Measurements from ENCODE around the gene NDFIP1.
A peak's percentile ranks its signal among the peaks of the same experiment; 100 is the strongest.

Gene NDFIP1

GRCh38 chr5:142086679-142087078, 21.9 kb upstream of the NDFIP1 start:
- Histone ChIP-seq H3K9me3 (ENCODE audit: control insufficient read depth, insufficient read depth, low read depth, low read length) (no peaks in the 10 kb centered on the region), H3K27ac (ENCODE audit: extremely low read depth, low read depth, low read length) (no peak overlapping the region), H3K36me3 (ENCODE audit: control insufficient read depth in 2 of 2, insufficient read depth in 1 of 2, low read length in 2 of 2) (no peaks in the 10 kb centered on the region), H3K4me3 (ENCODE audit: low read depth, low read length) (no peak overlapping the region), H3K4me1 (ENCODE audit: control insufficient read depth, insufficient read depth, low read length) (peaks cover 14% of the 10 kb centered on the region)
- ChIA-PET CTCF (no interaction called here), POLR2A (no interaction called here)
- no peak for TF ChIP-seq FEZF1 (tag by site-specific recombination; IDR thresholded peaks at IDR 0.05)
- TF ChIP-seq REPIN1 (tag by site-specific recombination; IDR thresholded peaks at IDR 0.05; ENCODE audit: low read depth): no peak
- no peak for TF ChIP-seq GLIS2 (tag by site-specific recombination; IDR thresholded peaks at IDR 0.05)
- no peak for TF ChIP-seq ZNF501 (tag by site-specific recombination; IDR thresholded peaks at IDR 0.05)
- TF ChIP-seq ZNF530 (tag by site-specific recombination; IDR thresholded peaks at IDR 0.05; ENCODE audit: low read depth): no peak
- TF ChIP-seq ZFP69B (tag by site-specific recombination; IDR thresholded peaks at IDR 0.05): no peak
- TF ChIP-seq ZSCAN16 (tag by site-specific recombination; IDR thresholded peaks at IDR 0.05): no peak
- no peak for TF ChIP-seq AEBP2 (tag by site-specific recombination; IDR thresholded peaks at IDR 0.05; ENCODE audit: borderline replicate concordance)
- TF ChIP-seq HOXC10 (CRISPR knock-in tag; IDR thresholded peaks at IDR 0.05): no peak

DNA sequence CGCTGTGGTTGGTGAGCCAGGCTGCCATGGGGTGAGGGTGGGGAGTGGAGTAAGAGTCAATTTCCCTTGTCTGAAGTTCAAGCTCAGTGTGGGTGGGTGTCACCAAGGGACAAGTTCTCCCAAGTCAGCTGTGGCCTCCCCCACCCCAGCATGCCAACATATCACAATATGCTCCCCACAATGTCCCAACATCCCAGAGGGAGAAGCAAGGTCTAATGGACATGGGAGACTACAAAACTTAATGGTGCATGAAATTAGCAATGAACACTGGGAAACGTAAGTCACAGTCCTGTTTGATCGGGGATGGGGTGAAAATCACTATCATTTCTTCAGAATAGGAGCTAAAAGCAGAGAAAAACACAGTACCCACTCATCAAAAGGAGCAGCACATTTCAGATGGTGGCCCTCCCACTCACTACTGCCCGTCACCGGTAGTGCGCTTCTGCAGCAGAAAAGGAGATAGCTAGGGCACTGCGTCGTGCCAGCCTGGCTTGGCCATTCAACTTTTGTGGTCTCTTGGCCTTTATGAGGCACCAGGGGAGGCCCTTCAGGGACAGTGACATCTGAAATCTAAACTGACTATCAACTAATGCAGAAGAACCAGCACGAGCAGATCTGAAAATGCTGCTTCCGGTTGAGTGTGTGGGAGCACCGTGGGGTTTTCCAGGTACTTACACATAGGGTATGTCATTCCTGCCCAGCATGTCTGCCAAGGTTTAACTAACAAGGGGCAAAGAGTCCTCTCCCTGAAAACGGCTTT, 20.5 kb upstream of the NDFIP1 start:
- H3K4me1 ChIP-seq (ENCODE audit: control insufficient read depth, insufficient read depth, low read length): peaks cover 14% of the 10 kb centered on the region
- H3K9me3 ChIP-seq (ENCODE audit: control insufficient read depth, insufficient read depth, low read depth, low read length): no peaks in the 10 kb centered on the region
- no peaks in the 10 kb centered on the region for H3K36me3 ChIP-seq (ENCODE audit: control insufficient read depth in 2 of 2, insufficient read depth in 1 of 2, low read length in 2 of 2)
- no peak overlapping the region for H3K4me3 ChIP-seq (ENCODE audit: low read depth, low read length)
- ChIA-PET POLR2A (no interaction called here), CTCF (interaction anchor here (0.6 to 1.5 kb wide), 2 partner anchors 55 to 476 kb away, joined by 3 to 5 read pairs; no protein-coding TSS in a partner anchor)
- H3K27ac ChIP-seq (ENCODE audit: extremely low read depth, low read depth, low read length): no peak overlapping the region
- TF ChIP-seq ZBTB17 (tag by site-specific recombination; IDR thresholded peaks at IDR 0.05) (0 out of 2 replicates have a peak, but pooled peaks have one; percentile 26), ZNF138 (tag by site-specific recombination; IDR thresholded peaks at IDR 0.05; ENCODE audit: borderline replicate concordance) (no peak), ZNF521 (tag by site-specific recombination; IDR thresholded peaks at IDR 0.05) (no peak), ZNF112 (tag by site-specific recombination; IDR thresholded peaks at IDR 0.05) (no peak), ZNF19 (tag by site-specific recombination; IDR thresholded peaks at IDR 0.05; ENCODE audit: low read depth) (no peak), SCRT2 (tag by site-specific recombination; IDR thresholded peaks at IDR 0.05) (no peak), ZNF335 (tag by site-specific recombination; conservative IDR thresholded peaks at IDR 0.05) (no peak), TRIM28 (IDR thresholded peaks at IDR 0.05; ENCODE audit: borderline replicate concordance, low read length) (no peak), ZNF404 (tag by site-specific recombination; IDR thresholded peaks at IDR 0.05) (no peak), GLIS1 (tag by site-specific recombination; IDR thresholded peaks at IDR 0.05) (peak; percentile 56; the same call in 1 of the 2 replicates), ZNF302 (tag by site-specific recombination; IDR thresholded peaks at IDR 0.05; ENCODE audit: low read depth) (no peak), ZNF513 (tag by site-specific recombination; IDR thresholded peaks at IDR 0.05) (no peak), ZNF324 (tag by site-specific recombination; IDR thresholded peaks at IDR 0.05) (no peak), ZNF76 (tag by site-specific recombination; IDR thresholded peaks at IDR 0.05; ENCODE audit: borderline replicate concordance, low read depth) (no peak), WT1 (tag by site-specific recombination; IDR thresholded peaks at IDR 0.05) (peak; percentile 44; the same call in 1 of the 2 replicates), BCL11A (tag by site-specific recombination; IDR thresholded peaks at IDR 0.05; ENCODE audit: low read depth) (no peak), ZNF202 (tag by site-specific recombination; IDR thresholded peaks at IDR 0.05; ENCODE audit: borderline replicate concordance) (no peak), TCF7L2 (IDR thresholded peaks at IDR 0.05; ENCODE audit: borderline replicate concordance, low read depth, low read length) (no peak)
- TF ChIP-seq, protein P1, sequence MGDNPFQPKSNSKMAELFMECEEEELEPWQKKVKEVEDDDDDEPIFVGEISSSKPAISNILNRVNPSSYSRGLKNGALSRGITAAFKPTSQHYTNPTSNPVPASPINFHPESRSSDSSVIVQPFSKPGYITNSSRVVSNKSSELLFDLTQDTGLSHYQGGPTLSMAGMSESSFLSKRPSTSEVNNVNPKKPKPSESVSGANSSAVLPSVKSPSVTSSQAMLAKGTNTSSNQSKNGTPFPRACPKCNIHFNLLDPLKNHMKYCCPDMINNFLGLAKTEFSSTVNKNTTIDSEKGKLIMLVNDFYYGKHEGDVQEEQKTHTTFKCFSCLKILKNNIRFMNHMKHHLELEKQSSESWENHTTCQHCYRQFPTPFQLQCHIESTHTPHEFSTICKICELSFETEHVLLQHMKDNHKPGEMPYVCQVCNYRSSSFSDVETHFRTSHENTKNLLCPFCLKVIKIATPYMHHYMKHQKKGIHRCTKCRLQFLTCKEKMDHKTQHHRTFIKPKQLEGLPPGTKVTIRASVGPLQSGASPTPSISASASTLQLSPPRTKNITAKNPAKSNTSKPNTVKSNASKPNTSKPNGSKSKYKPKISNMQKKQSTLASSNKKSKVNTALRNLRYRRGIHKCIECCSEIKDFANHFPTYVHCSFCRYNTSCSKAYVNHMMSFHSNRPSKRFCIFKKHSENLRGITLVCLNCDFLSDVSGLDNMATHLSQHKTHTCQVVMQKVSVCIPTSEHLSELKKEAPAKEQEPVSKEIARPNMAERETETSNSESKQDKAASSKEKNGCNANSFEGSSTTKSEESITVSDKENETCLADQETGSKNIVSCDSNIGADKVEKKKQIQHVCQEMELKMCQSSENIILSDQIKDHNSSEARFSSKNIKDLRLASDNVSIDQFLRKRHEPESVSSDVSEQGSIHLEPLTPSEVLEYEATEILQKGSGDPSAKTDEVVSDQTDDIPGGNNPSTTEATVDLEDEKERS (tag by site-specific recombination; IDR thresholded peaks at IDR 0.05): no peak
- TF ChIP-seq, protein P2, sequence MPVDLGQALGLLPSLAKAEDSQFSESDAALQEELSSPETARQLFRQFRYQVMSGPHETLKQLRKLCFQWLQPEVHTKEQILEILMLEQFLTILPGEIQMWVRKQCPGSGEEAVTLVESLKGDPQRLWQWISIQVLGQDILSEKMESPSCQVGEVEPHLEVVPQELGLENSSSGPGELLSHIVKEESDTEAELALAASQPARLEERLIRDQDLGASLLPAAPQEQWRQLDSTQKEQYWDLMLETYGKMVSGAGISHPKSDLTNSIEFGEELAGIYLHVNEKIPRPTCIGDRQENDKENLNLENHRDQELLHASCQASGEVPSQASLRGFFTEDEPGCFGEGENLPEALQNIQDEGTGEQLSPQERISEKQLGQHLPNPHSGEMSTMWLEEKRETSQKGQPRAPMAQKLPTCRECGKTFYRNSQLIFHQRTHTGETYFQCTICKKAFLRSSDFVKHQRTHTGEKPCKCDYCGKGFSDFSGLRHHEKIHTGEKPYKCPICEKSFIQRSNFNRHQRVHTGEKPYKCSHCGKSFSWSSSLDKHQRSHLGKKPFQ (tag by site-specific recombination; IDR thresholded peaks at IDR 0.05): no peak

All from HEK293 (cell line).